Measurements from ENCODE around the gene USP7.

DNA sequence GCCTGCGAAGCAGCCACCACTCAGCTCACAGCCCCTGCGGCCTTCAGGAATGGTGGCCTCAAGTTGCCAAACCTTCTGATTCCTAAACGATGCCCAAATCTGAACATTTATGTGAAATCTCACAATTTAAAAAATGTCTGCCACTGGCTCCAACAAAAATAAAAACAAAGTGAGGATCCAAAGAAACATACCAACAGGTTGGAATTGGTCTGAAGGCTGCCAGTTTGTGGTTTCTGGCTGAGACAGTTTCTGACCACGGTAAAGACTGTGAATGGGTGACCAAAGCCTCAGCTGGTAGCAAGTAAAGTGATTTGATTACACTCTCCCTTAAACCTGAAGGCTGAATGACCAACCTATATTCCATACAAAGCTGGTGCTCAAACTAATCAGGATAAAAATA, 56.6 kb downstream of the USP7 start:
- TF ChIP-seq, protein P1, sequence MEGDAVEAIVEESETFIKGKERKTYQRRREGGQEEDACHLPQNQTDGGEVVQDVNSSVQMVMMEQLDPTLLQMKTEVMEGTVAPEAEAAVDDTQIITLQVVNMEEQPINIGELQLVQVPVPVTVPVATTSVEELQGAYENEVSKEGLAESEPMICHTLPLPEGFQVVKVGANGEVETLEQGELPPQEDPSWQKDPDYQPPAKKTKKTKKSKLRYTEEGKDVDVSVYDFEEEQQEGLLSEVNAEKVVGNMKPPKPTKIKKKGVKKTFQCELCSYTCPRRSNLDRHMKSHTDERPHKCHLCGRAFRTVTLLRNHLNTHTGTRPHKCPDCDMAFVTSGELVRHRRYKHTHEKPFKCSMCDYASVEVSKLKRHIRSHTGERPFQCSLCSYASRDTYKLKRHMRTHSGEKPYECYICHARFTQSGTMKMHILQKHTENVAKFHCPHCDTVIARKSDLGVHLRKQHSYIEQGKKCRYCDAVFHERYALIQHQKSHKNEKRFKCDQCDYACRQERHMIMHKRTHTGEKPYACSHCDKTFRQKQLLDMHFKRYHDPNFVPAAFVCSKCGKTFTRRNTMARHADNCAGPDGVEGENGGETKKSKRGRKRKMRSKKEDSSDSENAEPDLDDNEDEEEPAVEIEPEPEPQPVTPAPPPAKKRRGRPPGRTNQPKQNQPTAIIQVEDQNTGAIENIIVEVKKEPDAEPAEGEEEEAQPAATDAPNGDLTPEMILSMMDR (IDR thresholded peaks at IDR 0.05) = no peak
- no peak for TF ChIP-seq POLR2A (IDR thresholded peaks at IDR 0.05)

Data from upper lobe of left lung (tissue), 4 donors.